ENCODE results near the gene CHN1.
A peak's percentile ranks its signal among the peaks of the same experiment; 100 is the strongest.

Gene CHN1

GRCh38 chr2:174820361-174820760 is 184.8 kb downstream of the CHN1 start:
- H3K27me3 Mint-ChIP-seq (ENCODE audit: low read depth) = no peaks in the 10 kb centered on the region
- no peak overlapping the region for H3K27ac Mint-ChIP-seq
- no peaks in the 10 kb centered on the region for H3K36me3 Mint-ChIP-seq (ENCODE audit: low read depth)
- no peak for DNase-seq (ENCODE audit: low spot score)
- H3K4me3 Mint-ChIP-seq = no peak overlapping the region
- no peaks in the 10 kb centered on the region for H3K4me1 Mint-ChIP-seq (ENCODE audit: low read depth)
- no peaks in the 10 kb centered on the region for H3K9me3 Mint-ChIP-seq

GRCh38 chr2:174815526-174815925 is 189.7 kb downstream of the CHN1 start:
- H3K9me3 Mint-ChIP-seq = no peaks in the 10 kb centered on the region
- H3K4me3 Mint-ChIP-seq = no peak overlapping the region
- H3K27ac Mint-ChIP-seq = no peak overlapping the region
- DNase-seq (ENCODE audit: low spot score) = no peak
- no peaks in the 10 kb centered on the region for H3K4me1 Mint-ChIP-seq (ENCODE audit: low read depth)
- H3K27me3 Mint-ChIP-seq (ENCODE audit: low read depth) = no peaks in the 10 kb centered on the region
- no peaks in the 10 kb centered on the region for H3K36me3 Mint-ChIP-seq (ENCODE audit: low read depth)

GRCh38 chr2:174812037-174812436 is 193.1 kb downstream of the CHN1 start:
- no peaks in the 10 kb centered on the region for H3K4me1 Mint-ChIP-seq (ENCODE audit: low read depth)
- no peaks in the 10 kb centered on the region for H3K9me3 Mint-ChIP-seq

GRCh38 chr2:174807931-174808330 is 197.2 kb downstream of the CHN1 start:
- no peaks in the 10 kb centered on the region for H3K4me1 Mint-ChIP-seq (ENCODE audit: low read depth)
- DNase-seq (ENCODE audit: low spot score) = no peak
- H3K27ac Mint-ChIP-seq = no peak overlapping the region
- H3K27me3 Mint-ChIP-seq (ENCODE audit: low read depth) = no peaks in the 10 kb centered on the region
- H3K9me3 Mint-ChIP-seq = no peaks in the 10 kb centered on the region
- no peaks in the 10 kb centered on the region for H3K36me3 Mint-ChIP-seq (ENCODE audit: low read depth)
- no peak overlapping the region for H3K4me3 Mint-ChIP-seq

More at GRCh38 chr2:174812037-174812436, 193.1 kb downstream of the CHN1 start:
- no peak overlapping the region for H3K4me3 Mint-ChIP-seq
- no peaks in the 10 kb centered on the region for H3K27me3 Mint-ChIP-seq (ENCODE audit: low read depth)
- no peak for DNase-seq (ENCODE audit: low spot score)
- no peaks in the 10 kb centered on the region for H3K36me3 Mint-ChIP-seq (ENCODE audit: low read depth)
- no peak overlapping the region for H3K27ac Mint-ChIP-seq

GRCh38 chr2:174805803-174806202 is 199.4 kb downstream of the CHN1 start:
- Mint-ChIP-seq H3K27ac (no peak overlapping the region), H3K36me3 (ENCODE audit: low read depth) (no peaks in the 10 kb centered on the region), H3K4me3 (no peak overlapping the region), H3K9me3 (no peaks in the 10 kb centered on the region), H3K4me1 (ENCODE audit: low read depth) (peaks cover 4% of the 10 kb centered on the region), H3K27me3 (ENCODE audit: low read depth) (no peaks in the 10 kb centered on the region)
- no peak for DNase-seq (ENCODE audit: low spot score)

- no peak for DNase-seq (ENCODE audit: low spot score)
- H3K36me3 Mint-ChIP-seq (ENCODE audit: low read depth) = no peaks in the 10 kb centered on the region
- no peak overlapping the region for H3K4me3 Mint-ChIP-seq
- no peak overlapping the region for H3K27ac Mint-ChIP-seq
- peaks cover 7% of the 10 kb centered on the region for H3K4me1 Mint-ChIP-seq (ENCODE audit: low read depth)
- no peaks in the 10 kb centered on the region for H3K27me3 Mint-ChIP-seq (ENCODE audit: low read depth)
- H3K9me3 Mint-ChIP-seq = no peaks in the 10 kb centered on the region
Measured at GRCh38 chr2:174802459-174802858, 202.7 kb downstream of the CHN1 start.

GRCh38 chr2:174800436-174801205 is 204.6 kb downstream of the CHN1 start:
- H3K36me3 Mint-ChIP-seq (ENCODE audit: low read depth) = no peaks in the 10 kb centered on the region
- peak overlapping the region; percentile 24 for H3K4me3 Mint-ChIP-seq
- DNase-seq (ENCODE audit: low spot score) = no peak
- no peaks in the 10 kb centered on the region for H3K27me3 Mint-ChIP-seq (ENCODE audit: low read depth)
- H3K4me1 Mint-ChIP-seq (ENCODE audit: low read depth) = peaks cover 7% of the 10 kb centered on the region
- no peaks in the 10 kb centered on the region for H3K9me3 Mint-ChIP-seq
- no peak overlapping the region for H3K27ac Mint-ChIP-seq

- H3K27me3 Mint-ChIP-seq (ENCODE audit: low read depth) = no peaks in the 10 kb centered on the region
- H3K4me3 Mint-ChIP-seq = no peak overlapping the region
- no peaks in the 10 kb centered on the region for H3K9me3 Mint-ChIP-seq
- DNase-seq (ENCODE audit: low spot score) = no peak
- H3K27ac Mint-ChIP-seq = no peak overlapping the region
- H3K4me1 Mint-ChIP-seq (ENCODE audit: low read depth) = peaks cover 12% of the 10 kb centered on the region
- no peaks in the 10 kb centered on the region for H3K36me3 Mint-ChIP-seq (ENCODE audit: low read depth)
Measured at GRCh38 chr2:174798801-174799200, 206.4 kb downstream of the CHN1 start.

GRCh38 chr2:174797781-174798276 is 207.4 kb downstream of the CHN1 start:
- Mint-ChIP-seq H3K4me3 (no peak overlapping the region), H3K27ac (no peak overlapping the region), H3K9me3 (no peaks in the 10 kb centered on the region), H3K36me3 (ENCODE audit: low read depth) (no peaks in the 10 kb centered on the region), H3K27me3 (ENCODE audit: low read depth) (no peaks in the 10 kb centered on the region), H3K4me1 (ENCODE audit: low read depth) (peaks cover 12% of the 10 kb centered on the region)
- DNase-seq (ENCODE audit: low spot score) = no peak

- Mint-ChIP-seq H3K4me1 (ENCODE audit: low read depth) (peaks cover 14% of the 10 kb centered on the region), H3K4me3 (no peak overlapping the region), H3K36me3 (ENCODE audit: low read depth) (no peaks in the 10 kb centered on the region), H3K27me3 (ENCODE audit: low read depth) (no peaks in the 10 kb centered on the region), H3K27ac (no peak overlapping the region), H3K9me3 (no peaks in the 10 kb centered on the region)
- no peak for DNase-seq (ENCODE audit: low spot score)
Measured at GRCh38 chr2:174796319-174796771, 208.8 kb downstream of the CHN1 start.

GRCh38 chr2:174794851-174795374 is 210.3 kb downstream of the CHN1 start:
- no peaks in the 10 kb centered on the region for H3K27me3 Mint-ChIP-seq (ENCODE audit: low read depth)
- peaks cover 8% of the 10 kb centered on the region for H3K4me1 Mint-ChIP-seq (ENCODE audit: low read depth)
- H3K27ac Mint-ChIP-seq = no peak overlapping the region
- no peak overlapping the region for H3K4me3 Mint-ChIP-seq
- no peaks in the 10 kb centered on the region for H3K36me3 Mint-ChIP-seq (ENCODE audit: low read depth)
- peak; percentile 44 for DNase-seq (ENCODE audit: low spot score)
- no peaks in the 10 kb centered on the region for H3K9me3 Mint-ChIP-seq

GRCh38 chr2:174792309-174793025 is 212.7 kb downstream of the CHN1 start:
- Mint-ChIP-seq H3K4me3 (no peak overlapping the region), H3K27me3 (ENCODE audit: low read depth) (no peaks in the 10 kb centered on the region), H3K9me3 (no peaks in the 10 kb centered on the region), H3K36me3 (ENCODE audit: low read depth) (no peaks in the 10 kb centered on the region), H3K27ac (no peak overlapping the region), H3K4me1 (ENCODE audit: low read depth) (peaks cover 14% of the 10 kb centered on the region)
- DNase-seq (ENCODE audit: low spot score) = no peak

- Mint-ChIP-seq H3K36me3 (ENCODE audit: low read depth) (no peaks in the 10 kb centered on the region), H3K4me3 (no peak overlapping the region), H3K4me1 (ENCODE audit: low read depth) (peaks cover 14% of the 10 kb centered on the region), H3K27me3 (ENCODE audit: low read depth) (no peaks in the 10 kb centered on the region), H3K27ac (no peak overlapping the region), H3K9me3 (no peaks in the 10 kb centered on the region)
- no peak for DNase-seq (ENCODE audit: low spot score)
Measured at GRCh38 chr2:174791746-174792280, 213.4 kb downstream of the CHN1 start.

GRCh38 chr2:174791020-174791419 is 214.2 kb downstream of the CHN1 start:
- Mint-ChIP-seq H3K36me3 (ENCODE audit: low read depth) (no peaks in the 10 kb centered on the region), H3K4me1 (ENCODE audit: low read depth) (peaks cover 14% of the 10 kb centered on the region), H3K9me3 (no peaks in the 10 kb centered on the region), H3K4me3 (no peak overlapping the region), H3K27ac (no peak overlapping the region), H3K27me3 (ENCODE audit: low read depth) (no peaks in the 10 kb centered on the region)
- DNase-seq (ENCODE audit: low spot score) = no peak
